Measurements from ENCODE around the gene NTSR1.

GRCh38 chr20:62805155-62805710 is 96.6 kb downstream of the NTSR1 start:
- TF ChIP-seq, protein P1, sequence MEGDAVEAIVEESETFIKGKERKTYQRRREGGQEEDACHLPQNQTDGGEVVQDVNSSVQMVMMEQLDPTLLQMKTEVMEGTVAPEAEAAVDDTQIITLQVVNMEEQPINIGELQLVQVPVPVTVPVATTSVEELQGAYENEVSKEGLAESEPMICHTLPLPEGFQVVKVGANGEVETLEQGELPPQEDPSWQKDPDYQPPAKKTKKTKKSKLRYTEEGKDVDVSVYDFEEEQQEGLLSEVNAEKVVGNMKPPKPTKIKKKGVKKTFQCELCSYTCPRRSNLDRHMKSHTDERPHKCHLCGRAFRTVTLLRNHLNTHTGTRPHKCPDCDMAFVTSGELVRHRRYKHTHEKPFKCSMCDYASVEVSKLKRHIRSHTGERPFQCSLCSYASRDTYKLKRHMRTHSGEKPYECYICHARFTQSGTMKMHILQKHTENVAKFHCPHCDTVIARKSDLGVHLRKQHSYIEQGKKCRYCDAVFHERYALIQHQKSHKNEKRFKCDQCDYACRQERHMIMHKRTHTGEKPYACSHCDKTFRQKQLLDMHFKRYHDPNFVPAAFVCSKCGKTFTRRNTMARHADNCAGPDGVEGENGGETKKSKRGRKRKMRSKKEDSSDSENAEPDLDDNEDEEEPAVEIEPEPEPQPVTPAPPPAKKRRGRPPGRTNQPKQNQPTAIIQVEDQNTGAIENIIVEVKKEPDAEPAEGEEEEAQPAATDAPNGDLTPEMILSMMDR (IDR thresholded peaks at IDR 0.05): no peak
- TF ChIP-seq POLR2A (IDR thresholded peaks at IDR 0.05): no peak

Data from Peyer's patch (tissue), 4 donors.